Stimulated activated CD4-positive, alpha-beta T cell treated with anti-CD3 and anti-CD28 coated beads, Interleukin-4, amount 100 ng/mL, for 1 hour (primary cell): ENCODE results near the gene BRIP1.
A peak's percentile ranks its signal among the peaks of the same experiment; 100 is the strongest.
"Not testable (repeated sequence)": the region's sequence is repeated elsewhere in the genome, so short reads cannot be mapped to it uniquely, and the experiment has no call there.

Experiments used
- DNase-seq: peaks from one replicate; pipeline ENCODE4 v3.0.0-alpha.2; 2020

Gene BRIP1

GRCh38 chr17:61862105-61862574 is 1.2 kb downstream of the BRIP1 start:
- no peak for DNase-seq

GRCh38 chr17:61860397-61860796 is 2.9 kb downstream of the BRIP1 start:
- not testable (repeated sequence) for DNase-seq

GRCh38 chr17:61856035-61856434 is 7.3 kb downstream of the BRIP1 start:
- DNase-seq: no peak

GRCh38 chr17:61852857-61853256 is 10.5 kb downstream of the BRIP1 start:
- DNase-seq: no peak

GRCh38 chr17:61849674-61850073 is 13.7 kb downstream of the BRIP1 start:
- DNase-seq: no peak

- no peak for DNase-seq
These were observed 14.4 kb downstream of the BRIP1 start for GRCh38 chr17:61848896-61849295.

- DNase-seq: no peak
These were observed 15.1 kb downstream of the BRIP1 start for GRCh38 chr17:61848247-61848646.

- DNase-seq: no peak
These were observed 15.7 kb downstream of the BRIP1 start for GRCh38 chr17:61847659-61848058.

GRCh38 chr17:61846761-61847375 is 16.5 kb downstream of the BRIP1 start:
- no peak for DNase-seq

GRCh38 chr17:61846088-61846487 is 17.2 kb downstream of the BRIP1 start:
- no peak for DNase-seq

GRCh38 chr17:61843435-61843834 is 19.9 kb downstream of the BRIP1 start:
- no peak for DNase-seq

GRCh38 chr17:61842899-61843298 is 20.4 kb downstream of the BRIP1 start:
- no peak for DNase-seq

- DNase-seq: no peak
These were observed 24.0 kb downstream of the BRIP1 start for GRCh38 chr17:61839300-61839786.

- DNase-seq: peak; percentile 57
These were observed 25.9 kb downstream of the BRIP1 start for GRCh38 chr17:61837175-61838051.

- DNase-seq: no peak
These were observed 26.8 kb downstream of the BRIP1 start for GRCh38 chr17:61836266-61837174.

- DNase-seq: no peak
These were observed 27.7 kb downstream of the BRIP1 start for GRCh38 chr17:61835606-61836005.

- DNase-seq: no peak
These were observed 28.7 kb downstream of the BRIP1 start for GRCh38 chr17:61834610-61835009.

- no peak for DNase-seq
These were observed 29.7 kb downstream of the BRIP1 start for GRCh38 chr17:61833536-61834193.

- DNase-seq: no peak
These were observed 30.9 kb downstream of the BRIP1 start for GRCh38 chr17:61832463-61832862.

GRCh38 chr17:61831099-61831498 is 32.2 kb downstream of the BRIP1 start:
- DNase-seq: no peak

GRCh38 chr17:61828694-61829093 is 34.6 kb downstream of the BRIP1 start:
- DNase-seq: no peak

GRCh38 chr17:61827649-61828395 is 35.5 kb downstream of the BRIP1 start:
- DNase-seq: no peak
